NCI-H128 (cell line): ENCODE measurements around the gene IRF4.

ENCODE experiments used
- DNase-seq: peaks from one replicate; lab custom pipeline; 2025; ENCODE audit not compliant: unreplicated experiment; lab: John Stamatoyannopoulos, UW

Gene IRF4

GRCh38 chr6:391559-392440 is at the start of gene IRF4:
Gene IRF4, plus strand, starts transcription at chr6:391752. Its CDS starts 1,401 bp downstream, at chr6:393153.
- no peak for DNase-seq

- no peak for DNase-seq
These were observed 49.4 kb upstream of the IRF4 start for GRCh38 chr6:341914-342831.

DNA sequence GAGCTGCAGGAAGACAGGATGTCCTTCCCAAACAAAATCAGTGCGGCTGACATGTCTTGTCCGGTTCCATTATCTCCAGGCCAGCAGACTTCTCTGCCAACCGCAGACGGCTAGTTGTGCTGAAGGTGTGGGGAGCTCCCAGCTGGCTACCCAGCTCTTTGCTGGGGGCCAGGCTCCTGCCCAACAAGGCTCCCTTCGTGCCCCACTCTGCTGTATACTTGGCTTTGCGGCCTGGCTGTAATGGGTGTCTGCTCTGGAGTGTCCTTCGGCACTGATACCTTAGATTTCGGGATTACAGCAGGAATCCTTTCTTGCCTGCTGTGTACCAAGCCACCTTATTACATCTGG is 48.7 kb upstream of the IRF4 start:
- no peak for DNase-seq

DNA sequence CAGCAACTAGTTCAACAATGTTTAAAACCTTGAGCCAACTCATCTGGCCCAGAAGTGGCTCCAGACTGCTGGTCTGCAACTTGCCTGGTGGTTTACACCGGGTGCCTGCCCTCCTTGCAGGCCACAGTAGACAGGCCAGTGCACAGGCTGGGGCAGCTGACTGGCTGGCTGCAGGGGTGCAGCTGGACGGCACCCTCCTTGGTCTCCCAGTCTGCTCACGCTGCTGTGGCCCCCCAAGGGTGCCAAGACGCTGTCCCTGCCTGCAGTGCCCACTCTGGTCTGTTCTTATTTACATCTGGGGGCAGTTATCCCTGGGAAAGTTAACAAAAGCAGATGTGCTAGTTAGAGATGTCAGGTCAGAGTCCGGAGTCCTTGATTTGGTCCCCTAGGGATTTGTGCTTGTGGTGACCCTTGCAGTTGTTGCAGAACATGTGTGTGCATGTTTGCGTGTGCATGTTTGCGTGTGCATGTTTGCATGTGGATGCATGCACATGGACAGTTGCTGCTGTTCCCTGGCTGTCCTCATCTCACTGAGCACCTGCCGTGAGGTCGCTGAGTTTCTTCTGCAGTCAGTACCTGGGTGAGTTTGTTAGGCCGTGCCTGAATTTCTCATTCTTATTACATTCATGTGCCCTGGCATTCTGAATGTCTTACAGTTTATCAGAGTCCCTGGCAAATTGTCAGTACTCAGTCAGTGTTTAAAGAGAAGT is 48.2 kb upstream of the IRF4 start:
- DNase-seq, result no peak

GRCh38 chr6:343960-344815 is 47.4 kb upstream of the IRF4 start:
- no peak for DNase-seq

DNA sequence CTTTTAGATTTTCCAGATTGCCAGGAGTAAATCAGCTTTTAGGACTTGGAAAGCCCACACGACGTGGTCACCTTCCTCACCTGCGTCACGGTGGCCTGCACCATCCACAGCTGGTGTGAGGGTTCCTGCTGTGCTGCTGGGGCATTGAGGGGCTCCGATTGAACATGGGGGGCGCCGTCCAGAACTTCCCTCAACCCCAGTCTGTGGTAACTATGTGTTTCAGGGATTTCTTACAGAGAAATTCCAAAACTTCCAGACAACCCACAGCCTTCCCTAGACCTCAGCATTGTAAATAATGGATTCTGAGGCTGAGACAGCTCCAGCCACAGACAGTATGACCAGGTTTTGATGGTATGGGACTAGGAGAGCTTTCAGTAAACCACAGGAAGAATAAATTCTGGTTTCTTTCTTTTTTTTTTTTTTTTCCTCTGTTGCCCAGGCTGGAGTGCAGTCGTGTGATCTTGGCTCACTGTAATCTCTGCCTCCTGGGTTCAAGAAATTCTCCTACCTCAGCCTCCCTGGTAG is 46.7 kb upstream of the IRF4 start:
- DNase-seq, result no peak

GRCh38 chr6:345747-346385 is 45.7 kb upstream of the IRF4 start:
- DNase-seq, result no peak

DNA sequence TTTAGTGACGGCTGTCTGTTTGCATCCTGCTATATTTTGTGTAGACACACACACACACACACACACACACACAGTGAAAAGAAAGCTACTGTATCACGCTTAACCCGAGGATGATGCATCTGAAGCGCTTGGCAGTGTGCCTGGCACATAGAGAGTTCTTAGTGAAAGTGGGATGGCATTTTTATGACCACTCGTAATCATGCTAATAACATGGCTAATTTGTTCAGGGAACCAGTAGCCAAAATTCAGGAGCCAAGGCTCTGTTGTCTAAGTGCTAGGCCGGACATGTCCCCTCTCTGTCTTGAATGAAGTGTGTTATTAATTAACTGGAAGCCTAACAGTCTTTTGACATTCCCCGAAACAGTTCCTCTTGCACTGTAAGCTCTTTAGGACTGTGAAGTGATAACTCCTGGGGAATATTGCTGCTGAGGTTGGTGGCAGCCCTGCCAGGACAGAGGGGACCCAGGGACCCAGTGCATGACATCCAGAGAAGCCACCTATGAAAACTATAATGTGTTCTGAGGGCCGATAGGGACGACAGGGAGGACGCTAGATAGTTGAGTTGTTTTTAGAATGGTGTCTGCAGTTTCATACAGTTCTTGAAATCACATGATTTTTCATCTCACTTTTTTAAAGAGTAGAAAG is 45.0 kb upstream of the IRF4 start:
- DNase-seq, result no peak

- DNase-seq, result no peak
These were observed 44.3 kb upstream of the IRF4 start for GRCh38 chr6:347232-347631.

- DNase-seq, result no peak
These were observed 43.3 kb upstream of the IRF4 start for GRCh38 chr6:347951-348859.

- DNase-seq, result no peak
These were observed 42.6 kb upstream of the IRF4 start for GRCh38 chr6:348860-349396.

DNA sequence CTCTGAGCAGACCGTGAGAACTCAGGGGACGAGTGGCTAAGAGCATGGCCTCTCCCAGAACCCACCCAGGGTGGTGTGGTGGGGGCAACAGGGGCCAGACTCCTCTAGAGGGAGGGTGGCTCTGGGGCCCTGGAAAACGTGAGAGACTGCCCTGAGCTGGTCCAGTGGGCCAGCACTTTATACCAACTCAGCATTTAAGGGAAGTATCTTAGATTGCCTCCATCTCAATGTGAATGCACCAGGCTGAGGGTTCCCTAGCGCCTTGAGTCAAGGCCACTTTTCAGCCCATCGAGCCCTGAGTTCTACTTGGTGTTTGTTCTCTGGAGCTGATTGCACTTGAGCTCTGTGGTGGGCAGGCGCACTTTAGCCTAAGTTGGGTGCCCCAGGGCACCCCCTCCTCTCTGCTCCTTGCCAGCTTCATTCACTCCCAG is 42.0 kb upstream of the IRF4 start:
- no peak for DNase-seq

DNA sequence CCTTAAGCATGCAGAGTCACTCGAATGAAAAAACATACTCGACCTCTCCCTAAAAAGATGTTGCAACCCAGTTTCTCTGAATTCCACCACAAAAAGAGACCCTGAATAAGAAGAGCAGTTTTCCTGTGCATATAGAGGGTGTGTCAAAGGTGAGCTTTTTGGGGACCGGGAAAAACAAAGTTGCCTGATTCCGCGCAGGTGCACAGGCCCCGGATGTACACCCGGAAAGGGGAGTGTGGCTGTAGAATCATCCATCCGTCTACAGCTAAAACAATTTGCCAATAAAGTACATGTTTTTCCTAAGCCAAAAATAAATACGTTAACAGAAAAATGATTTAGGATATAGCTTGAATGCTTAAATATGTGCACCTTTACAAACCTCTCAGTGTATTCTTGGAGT is 41.2 kb upstream of the IRF4 start:
- no peak for DNase-seq

GRCh38 chr6:351011-351866 is 40.3 kb upstream of the IRF4 start:
- no peak for DNase-seq

DNA sequence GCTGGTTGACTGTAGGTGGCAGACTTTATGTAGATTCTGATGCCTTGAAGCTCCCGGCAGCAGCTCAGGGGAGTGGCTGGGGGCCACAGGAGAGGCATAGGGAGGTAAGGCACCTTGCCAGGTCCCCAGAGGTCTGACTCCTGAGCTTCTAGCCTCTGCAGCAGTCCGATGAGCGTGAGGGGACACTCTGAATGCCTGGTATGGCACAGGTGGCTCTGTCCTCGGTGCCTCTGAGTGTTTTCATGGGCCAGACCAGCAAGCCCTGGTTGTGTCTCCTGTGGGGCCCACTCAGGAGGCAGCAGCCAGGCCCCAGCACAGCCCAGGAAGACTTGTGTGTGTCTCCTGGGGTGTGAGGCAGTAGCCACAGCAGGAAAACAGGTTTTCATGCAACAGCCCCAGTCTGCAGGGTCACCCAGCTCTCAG is 39.7 kb upstream of the IRF4 start:
- DNase-seq, result no peak

DNA sequence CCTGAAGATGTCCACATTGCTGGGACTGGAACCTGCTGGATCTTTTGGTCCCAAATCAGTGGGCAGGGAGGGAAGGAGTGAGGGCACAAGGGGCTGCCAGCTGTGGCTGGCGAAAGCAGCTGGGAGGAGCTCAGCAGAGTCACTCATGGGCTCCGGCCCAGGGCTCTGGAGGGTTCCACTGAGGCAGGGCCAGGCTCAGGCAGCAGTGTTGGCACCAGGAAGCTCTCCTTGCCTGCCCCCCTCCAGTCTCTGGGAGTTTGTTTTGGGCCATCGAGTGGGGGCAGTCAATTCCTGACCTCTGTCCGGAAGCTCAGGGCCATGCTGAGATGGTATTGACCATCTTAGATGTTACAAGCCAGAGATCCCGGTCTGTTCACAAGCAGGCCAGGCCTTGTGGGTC is 39.1 kb upstream of the IRF4 start:
- DNase-seq, result no peak

GRCh38 chr6:352896-353470 is 38.6 kb upstream of the IRF4 start:
- DNase-seq, result no peak
